Measurements from ENCODE around the gene RAPGEF1.

DNA sequence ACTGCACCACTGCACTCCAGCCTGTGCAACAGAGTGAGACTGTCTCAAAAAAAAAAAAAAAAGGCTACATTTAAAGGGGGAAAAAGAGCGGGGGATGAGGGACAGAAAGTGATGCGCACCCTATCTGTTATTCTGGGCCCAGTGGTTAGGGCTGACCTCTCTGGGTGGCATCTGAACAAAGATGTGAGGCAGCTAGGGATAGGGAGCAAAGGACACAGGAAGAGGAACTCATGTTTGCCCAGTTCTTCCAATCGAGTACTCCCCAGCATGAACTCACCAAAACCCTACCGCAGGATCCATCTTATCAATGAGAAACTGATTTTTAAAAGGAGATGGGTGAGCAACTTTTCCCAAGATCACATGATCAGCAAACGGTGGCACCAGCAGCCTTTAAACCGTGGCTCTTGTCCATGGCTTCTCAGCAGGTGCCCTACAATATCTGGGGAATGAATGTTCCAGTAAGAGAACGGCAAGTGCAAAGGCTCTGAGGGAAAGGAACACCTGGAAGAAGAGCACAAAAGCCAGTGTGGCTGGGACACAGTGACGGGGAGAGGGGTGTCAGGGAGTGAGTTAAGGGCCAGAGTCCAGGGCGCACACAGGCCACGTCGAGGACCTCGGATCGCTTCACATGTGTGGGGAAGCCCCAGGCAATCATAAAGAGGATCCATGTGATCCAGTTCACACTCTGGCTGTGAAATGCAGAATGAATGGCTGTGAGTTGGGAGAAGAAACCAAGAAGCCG lies 22.0 kb downstream of the RAPGEF1 start:
- TF ChIP-seq, protein P1, sequence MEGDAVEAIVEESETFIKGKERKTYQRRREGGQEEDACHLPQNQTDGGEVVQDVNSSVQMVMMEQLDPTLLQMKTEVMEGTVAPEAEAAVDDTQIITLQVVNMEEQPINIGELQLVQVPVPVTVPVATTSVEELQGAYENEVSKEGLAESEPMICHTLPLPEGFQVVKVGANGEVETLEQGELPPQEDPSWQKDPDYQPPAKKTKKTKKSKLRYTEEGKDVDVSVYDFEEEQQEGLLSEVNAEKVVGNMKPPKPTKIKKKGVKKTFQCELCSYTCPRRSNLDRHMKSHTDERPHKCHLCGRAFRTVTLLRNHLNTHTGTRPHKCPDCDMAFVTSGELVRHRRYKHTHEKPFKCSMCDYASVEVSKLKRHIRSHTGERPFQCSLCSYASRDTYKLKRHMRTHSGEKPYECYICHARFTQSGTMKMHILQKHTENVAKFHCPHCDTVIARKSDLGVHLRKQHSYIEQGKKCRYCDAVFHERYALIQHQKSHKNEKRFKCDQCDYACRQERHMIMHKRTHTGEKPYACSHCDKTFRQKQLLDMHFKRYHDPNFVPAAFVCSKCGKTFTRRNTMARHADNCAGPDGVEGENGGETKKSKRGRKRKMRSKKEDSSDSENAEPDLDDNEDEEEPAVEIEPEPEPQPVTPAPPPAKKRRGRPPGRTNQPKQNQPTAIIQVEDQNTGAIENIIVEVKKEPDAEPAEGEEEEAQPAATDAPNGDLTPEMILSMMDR (IDR thresholded peaks at IDR 0.05), result no peak
- TF ChIP-seq POLR2A (IDR thresholded peaks at IDR 0.05), result no peak
